NCI-H345 treated with DMSO at 0.1 percent for 48 hours (cell line): ENCODE measurements around the gene ACAT1.
"Not testable (repeated sequence)": the region's sequence is repeated elsewhere in the genome, so short reads cannot be mapped to it uniquely, and the experiment has no call there.

Experiments
- DNase-seq: peaks from one replicate; lab custom pipeline; 2025; ENCODE audit not compliant: unreplicated experiment; lab: John Stamatoyannopoulos, UW

ACAT1 gene

DNA sequence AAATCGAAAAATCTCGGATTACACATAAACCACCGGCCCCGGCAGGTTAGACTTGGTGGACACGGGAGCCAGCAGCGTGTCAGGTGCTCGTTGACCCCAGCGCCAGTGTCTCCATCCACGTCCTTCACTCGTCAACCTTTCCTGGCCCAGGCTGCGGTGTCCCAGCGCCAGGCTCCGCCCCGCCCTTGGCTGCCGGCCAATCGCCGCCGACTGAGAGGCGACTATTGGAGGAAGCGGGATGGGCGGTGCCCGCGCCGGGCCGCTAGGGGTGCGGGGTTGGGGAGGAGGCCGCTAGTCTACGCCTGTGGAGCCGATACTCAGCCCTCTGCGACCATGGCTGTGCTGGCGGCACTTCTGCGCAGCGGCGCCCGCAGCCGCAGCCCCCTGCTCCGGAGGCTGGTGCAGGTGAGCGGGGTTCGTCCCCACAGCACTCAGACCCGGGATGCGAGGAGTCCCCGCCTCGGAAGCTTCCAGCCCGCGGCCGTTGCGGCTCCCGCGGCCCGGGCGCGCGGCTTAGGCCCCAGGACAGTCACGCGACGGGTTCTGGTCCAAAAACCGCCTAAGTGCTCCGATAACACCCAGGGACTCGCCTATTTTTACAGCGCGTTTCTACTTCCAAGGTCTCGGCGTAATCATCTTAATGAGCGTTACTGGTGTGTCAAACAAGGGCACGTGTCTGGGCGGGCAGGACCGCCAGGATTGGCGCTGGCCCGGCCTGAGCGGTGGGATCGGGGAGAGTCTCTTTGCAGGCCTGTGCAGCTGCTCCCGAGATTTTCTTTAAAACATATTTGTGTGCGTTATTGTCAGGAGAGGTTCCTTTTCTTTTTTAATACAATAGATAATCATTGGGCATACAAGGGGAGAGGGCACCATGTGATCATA is at the start of gene ACAT1:
ACAT1 (plus strand) TSS at position 294 of the 882 bp plus-strand sequence; CDS start at position 334, 40 bp downstream.
- DNase-seq, result peak; percentile 84

DNA sequence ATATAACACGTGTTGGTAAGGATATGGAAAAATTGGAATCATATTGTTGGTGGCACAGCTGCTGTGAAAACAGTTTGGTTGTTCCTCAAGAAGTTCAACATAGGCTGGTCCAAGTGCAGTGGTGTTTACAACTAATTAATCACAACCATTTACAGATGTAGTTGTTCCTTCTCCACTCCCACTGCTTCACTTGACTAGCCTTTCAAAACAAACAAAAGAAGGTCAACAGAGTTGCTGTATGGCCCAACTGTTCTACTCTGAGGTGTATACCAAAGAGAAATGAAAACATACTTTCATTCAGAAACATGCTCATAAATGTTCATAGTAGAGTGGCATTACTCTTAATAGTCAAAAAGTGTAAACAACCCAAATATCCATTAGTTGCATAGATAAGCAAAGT is 36.6 kb upstream of the ACAT1 start:
- no peak for DNase-seq

DNA sequence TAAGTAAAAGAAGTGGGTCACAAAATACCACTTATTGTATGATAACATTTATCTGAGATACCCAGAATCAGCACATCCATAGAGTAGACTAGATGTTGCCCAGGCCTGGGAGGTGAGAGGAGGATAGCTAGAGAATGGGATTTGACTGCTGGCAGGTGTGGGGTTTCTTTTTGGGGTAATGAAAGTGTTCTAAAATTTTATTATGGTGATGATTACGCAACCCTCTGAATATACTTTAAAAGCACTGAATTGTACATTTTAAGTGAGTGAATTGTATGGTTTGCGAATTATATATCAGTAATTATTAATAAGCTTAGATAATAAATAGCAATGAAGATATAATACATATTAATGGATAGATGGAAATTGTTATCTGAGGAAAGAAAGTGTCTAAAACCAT is 35.7 kb upstream of the ACAT1 start:
- DNase-seq, result no peak

DNA sequence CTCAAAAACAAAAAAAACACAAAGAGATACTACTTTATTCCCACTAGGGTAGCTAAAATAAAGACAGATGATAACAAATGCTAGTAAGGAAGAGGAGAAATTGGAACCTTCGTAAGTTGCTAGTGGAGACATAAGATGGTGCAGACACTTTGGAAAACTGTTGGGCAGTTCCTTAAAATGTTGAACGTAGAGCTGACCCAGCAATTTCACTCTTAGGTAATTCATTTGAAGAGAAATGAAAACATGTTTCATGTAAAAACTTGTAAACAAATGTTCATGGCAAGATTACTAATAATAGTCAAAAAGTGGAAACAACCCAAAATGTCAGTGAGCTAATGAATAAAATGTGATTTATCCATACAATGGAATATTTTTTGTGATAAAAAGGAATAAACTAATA is 29.2 kb upstream of the ACAT1 start:
- DNase-seq, result no peak

DNA sequence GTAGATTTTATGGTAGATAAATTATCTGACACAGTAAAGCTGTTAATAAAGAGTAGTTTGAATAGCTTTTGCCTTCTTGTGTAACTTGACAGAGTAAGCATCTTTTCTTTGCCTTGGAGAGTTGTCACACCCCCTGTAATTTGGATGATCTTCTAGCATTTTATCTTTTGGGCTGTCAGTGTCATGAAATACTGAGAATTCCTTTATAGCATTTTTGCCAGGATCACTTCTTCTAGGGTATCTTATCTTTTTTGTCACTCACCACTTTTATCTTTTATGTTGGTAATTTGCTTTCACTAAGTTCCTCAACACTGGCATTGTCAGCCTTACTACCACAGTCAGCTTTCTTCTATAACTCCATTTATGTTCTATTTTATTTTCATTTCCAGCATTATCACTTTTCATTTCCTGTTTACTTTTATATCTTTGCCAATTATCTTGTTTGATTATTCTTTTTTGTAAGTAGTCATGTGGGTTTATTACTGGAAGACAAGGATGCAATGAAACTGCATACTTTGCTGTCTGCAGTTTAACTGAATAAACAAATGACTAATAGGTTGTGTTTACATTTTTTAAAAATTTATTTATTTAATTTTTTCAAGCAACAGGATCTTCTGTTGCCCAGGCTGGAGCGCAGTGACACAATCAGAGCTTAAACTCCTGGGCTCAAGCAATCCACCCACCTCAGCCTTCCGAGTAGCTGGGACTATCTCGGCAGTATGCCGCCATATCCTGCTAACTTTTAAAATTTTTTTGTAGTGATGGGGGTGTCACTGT is 28.1 kb upstream of the ACAT1 start:
- no peak for DNase-seq

DNA sequence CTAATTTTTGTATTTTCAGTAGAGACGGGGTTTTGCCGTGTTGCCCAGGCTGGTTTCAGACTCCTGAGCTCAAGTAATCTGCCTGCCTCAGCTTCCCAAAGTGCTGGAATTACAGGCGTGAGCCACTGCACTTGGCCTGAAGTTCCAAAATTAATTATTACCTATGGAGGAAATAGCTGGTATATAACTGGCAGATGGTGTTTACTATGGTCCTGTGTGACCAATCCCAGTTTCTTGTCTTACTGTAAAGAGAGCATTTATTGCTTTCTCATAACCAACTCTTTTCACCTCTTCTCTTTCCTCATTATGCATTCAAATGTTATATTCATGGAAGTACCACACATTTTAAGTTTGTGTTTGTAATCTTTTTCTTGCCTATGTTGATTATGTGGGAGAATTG is 24.2 kb upstream of the ACAT1 start:
- no peak for DNase-seq

DNA sequence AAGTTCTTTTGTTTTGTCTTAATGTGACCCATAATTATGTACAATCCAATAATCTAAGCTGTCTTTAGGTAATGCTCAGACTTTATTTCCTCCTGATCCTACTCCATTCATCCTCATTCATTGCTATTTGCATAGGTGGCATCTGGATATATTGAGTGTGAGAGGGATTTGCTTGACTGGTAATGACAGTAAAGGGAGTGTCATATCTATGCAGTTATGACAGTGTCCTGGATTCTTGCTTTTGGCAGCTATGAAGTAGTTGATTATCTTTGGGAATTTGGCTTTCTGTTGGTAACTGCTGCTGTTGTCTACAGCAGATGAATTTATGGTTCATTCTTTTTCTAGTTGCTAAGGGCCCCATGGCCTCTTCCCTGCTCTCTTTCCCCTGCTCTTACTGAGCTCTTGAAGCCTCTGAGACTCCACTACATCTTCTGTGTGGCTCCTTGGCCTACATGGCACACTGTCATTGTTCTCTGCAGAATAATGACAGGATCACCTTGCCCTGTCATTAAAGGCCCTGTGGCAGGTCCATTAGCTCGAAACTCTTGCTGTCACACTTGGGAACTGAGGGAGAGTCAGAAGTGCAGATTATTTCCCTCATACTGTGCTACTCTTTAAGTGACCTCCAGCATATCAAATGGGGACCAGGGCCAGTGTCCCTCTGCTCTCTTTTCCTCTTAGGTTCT is 20.1 kb upstream of the ACAT1 start:
- DNase-seq, result no peak

DNA sequence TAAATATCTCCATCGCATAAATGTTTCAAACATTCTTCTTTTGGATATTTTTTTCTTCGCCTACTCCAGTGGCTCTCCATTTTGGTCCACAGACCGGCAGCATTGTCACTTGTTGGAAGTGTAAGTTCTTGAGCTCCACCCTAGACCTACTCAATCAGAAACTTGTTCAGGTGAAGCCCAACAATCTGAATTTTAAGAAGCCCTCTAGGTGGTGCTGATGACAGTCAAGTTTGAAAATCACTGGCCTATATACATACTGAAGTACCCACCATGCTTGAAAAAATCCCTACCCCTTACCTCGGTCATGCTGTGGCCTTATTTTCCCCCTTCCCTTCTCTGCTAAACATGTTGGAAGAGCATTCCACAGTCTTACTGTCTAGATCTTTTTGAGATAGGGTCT is 10.2 kb upstream of the ACAT1 start:
- DNase-seq, result no peak

DNA sequence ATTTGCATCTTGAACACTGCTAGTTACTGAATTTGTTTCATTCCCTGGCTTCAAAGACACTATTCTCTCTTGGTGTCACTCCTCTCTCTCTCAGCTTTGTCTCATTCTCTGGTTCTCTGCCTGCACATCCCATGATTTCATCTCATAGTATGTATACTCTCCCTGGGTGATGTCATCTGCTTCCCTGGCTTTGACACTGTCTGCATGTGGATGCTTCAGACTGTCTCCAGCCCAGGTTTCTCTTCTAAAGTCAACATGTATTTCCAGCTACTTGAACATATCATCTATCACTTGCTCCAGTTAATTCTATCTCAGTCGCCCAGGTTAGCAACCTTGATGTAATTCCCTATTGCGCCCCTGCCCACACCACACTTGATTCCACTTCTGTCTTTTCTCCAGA is 9.3 kb upstream of the ACAT1 start:
- no peak for DNase-seq

DNA sequence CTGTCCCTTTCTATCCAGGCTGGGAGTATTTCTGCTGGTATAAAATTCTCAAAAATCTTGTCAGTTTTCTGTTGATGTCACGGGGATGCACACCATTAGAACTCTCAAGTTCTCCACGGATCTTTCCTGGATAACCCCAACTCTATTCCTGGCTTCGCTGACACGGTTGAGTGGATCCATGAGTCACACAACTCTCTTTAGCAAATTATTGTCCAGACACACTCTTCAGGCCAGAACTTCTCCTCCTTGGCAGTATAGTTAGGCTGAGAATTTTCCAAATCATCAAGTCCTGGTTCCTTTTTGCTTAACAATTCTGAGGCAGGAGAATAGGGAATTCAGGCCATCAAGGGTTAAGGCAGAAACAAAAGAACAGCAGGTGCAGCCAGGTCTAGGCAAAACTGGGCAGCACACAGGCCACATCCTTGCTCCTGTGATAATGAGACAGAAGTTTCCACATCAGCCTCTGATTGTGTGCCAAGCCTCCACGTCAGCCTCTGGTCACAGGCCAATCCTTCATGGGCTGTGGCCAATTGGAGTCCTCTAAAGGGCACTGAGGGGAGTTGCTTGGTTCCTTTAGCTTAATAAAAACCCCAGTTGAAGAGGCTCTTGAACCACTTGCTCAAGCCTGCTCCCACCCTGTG is 5.7 kb upstream of the ACAT1 start:
- no peak for DNase-seq

DNA sequence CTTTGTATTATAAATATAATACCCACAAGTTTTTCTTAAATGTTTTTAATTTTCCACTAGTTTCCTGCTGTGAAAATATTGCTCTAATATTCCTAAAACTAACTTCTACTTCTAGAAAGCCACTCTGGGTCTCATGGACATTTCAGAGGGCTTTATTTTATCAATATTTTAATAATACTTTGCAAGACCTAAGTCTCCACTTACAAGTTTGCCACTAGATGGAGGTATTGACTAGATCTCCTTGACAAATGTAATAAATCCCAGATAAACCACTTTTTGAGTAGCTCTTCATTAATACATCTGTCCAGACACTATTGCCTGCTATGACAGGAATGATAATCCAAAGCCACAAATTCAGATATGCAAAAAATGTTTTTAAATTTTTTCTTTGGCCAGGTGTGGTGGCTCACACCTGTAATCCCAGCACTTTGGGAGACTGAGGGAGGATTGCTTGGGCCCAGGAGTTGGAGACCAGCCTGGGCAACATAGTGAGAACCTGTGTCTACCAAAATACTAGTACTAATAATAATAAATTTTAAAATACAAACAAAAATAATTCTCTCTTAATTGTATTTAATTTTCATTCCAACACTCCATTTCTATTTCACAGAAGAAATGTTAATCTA is 3.5 kb upstream of the ACAT1 start:
- peak; percentile 15 for DNase-seq

DNA sequence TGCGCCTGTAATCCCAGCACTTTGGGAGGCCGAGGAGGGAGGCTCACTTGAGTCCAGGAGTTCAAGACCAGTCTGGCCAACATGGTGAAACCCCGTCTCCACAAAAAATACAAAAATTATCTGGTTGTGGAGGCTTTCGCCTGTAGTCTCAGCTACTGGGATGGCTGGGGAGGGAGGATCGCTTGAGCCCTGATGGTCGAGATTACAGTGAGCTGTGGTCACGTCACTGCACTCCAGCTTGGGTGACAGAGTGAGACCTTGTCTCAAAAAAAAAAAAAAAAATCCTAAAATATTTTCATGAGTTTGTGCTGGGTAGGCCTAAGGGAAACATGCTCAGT is 462 bp upstream of the ACAT1 start:
- not testable (repeated sequence) for DNase-seq

DNA sequence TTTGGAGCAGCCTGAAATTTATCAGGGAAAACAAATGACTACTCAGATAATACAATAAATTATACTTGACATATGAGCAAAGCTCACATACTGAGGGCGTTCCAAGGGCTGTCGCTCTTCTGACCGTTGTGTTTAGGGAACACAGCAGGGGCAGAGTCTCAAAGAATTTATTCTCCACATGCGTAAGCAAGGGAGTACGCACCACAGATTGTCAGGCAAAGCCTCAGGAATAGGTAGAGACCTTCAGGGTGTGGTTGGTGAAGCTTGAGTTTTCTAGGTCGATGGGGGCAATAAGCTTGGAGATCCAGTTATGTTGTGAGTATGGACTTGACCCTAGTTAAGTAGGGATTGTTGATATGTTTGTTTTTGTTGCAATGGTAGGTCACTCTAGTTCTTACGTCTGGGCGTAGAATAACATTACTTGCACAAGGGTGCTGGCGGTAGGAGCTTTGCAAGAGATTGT is 830 bp downstream of the ACAT1 start:
- no peak for DNase-seq

DNA sequence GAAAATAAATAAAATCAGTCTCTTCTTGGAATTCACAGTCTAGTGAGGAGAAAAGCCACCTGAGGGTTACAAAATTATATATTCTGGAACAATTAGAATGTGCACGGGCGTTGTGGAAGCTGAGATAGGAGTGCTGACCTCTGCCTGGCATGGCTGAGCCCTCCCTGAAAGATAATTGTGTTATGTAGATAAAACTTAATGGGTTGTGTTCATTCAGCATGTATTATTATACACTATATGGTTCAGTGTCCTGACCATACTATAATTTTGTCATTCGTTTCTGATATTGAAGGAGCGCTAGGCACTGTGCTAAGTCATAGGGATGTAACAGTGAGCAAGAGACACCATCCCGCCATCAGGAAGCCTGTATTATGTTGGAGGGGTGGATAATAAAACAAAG is 3.7 kb downstream of the ACAT1 start:
- no peak for DNase-seq

DNA sequence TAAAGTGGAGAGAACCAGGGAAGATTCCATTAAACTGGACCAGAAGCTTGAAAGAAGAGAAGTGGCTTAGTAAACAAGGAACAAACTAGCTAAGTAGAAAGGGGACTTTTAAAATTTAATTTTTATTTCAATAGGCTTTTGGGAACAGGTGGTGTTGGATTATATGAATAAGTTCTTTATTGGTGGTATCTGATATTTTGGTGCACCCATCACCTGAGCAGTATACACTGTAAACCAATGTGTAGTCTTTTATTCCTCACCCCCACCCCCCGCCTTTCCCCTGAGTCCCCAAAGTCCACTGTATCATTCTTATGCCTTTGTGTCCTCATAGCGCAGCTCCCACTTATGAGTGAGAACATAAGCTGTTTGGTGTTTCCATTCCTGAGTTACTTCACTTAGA is 7.4 kb downstream of the ACAT1 start:
- no peak for DNase-seq

DNA sequence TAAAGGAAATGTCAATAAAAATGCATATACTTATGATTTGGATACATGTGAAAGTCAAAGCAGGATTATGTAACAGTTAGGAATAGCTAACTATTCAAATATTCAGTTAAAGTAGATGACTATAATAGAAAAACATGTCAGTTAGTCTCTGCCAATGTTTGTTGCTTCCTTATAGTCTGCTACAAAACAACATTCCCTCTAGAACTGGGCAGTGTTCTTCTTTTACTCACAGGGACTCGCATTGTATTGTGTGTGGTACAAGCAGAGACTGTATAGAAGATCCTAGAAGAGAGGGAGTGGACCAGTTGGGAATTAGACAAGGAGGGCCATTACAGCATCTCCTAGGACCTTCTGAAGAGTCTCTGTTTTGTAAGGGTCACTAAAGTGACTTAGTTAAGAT is 10.6 kb downstream of the ACAT1 start:
- no peak for DNase-seq

DNA sequence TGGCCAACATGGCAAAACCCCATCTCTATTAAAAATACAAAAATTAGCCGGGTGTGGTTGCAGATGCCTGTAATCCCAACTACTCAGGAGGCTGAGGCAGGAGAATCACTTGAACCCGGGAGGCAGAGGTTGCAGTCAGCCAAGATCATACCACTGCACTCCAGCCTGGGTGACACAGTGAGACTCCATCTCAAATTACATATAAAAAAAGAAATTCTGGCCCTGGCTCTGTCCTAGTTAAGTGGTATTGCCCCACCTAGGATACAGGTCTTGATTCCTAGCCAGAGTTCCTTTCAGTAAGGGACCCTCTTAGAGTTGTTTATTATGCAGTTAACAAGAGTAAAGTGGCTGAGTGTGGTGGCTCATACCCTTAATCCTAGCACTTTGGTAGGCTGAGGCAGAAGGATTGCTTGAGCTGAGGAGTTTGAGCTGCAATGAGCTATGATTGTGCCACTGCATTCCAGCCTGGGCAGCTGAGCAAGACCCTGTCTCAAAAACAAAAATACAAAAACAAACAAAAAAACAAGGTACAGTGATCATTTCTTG is 11.7 kb downstream of the ACAT1 start:
- DNase-seq, result not testable (repeated sequence)

DNA sequence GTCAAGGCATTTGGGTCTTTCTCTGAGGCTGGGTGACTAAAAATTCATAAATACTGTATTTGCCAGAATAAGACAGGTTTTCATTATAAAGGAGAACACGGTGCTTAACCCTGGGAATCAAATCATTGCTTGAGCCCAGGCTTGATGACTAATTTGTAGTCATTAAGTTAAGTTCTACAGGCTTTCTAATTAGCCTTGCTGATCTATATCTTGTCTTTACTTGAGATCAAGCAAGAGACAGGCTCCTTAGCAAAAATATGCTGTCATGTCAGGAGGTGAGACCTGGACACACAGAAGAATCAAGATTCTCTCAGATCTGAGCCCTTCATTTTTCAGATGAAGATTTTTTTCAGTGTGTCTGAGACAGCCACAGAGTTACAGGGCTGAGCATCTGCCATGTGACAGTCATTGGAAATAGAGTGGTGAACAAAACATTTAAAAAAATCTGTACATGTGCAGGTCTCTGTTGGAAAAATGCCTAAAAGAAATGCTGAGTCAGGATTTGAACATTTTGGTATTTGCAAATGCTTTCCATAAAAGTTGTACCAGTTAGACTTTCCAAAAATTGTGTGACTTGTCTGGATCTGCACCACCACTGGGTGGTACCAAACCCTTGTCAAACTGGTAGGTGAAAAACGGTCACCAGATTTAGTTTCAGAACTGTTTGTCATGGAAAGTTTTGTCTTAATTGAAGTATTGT is 14.6 kb downstream of the ACAT1 start:
- DNase-seq, result no peak

DNA sequence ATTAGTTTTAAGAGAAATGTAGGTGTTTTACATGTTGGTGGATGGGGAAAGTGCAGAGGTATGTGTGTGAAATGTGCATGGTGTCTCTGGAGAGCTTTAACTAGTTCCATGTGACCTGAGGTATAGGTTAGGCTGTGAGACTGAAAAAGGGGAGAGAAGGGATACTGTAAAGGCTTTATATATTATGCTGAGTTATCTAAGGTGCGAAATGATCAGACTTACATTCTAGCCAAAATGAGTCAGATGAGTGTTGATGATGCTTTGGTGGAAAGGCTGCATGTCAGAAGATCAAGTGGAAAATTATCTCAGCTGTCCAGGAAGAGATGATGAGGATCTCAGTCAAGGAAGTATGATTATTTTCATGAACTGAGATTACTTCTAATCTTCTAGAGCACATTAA is 15.8 kb downstream of the ACAT1 start:
- DNase-seq, result no peak

DNA sequence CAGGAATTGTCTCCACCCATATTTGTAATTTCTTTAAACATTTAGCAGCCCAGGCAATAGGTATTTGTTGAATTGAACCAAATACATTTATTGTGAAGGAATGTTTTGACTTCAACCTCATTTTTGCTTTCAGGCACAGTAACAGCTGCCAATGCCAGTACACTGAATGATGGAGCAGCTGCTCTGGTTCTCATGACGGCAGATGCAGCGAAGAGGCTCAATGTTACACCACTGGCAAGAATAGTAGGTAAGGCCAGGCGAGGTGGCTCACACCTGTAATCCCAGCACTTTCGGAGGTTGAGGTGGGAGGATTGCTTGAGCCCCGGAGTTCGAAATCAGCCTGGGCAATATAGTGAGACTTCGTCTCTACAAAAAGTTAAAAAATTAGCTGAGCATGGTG is 20.9 kb downstream of the ACAT1 start:
- no peak for DNase-seq
